SW480 (cell line): Measurements from ENCODE around the gene FGF8.

Experiments
- DNase-seq: peaks from one replicate; pipeline ENCODE4 v3.0.0-alpha.2; 2016; ENCODE audit warnings: low spot score

Gene FGF8

GRCh38 chr10:101768791-101769170 is 7.1 kb downstream of the FGF8 start:
- DNase-seq, result no peak

- DNase-seq, result no peak
Observed at GRCh38 chr10:101767966-101768790, 7.7 kb downstream of the FGF8 start.

GRCh38 chr10:101767600-101767945 is 8.3 kb downstream of the FGF8 start:
- no peak for DNase-seq

- no peak for DNase-seq
Observed at GRCh38 chr10:101766753-101767599, 8.9 kb downstream of the FGF8 start.

- no peak for DNase-seq
Observed at GRCh38 chr10:101766306-101766705, 9.6 kb downstream of the FGF8 start.

GRCh38 chr10:101763141-101763846 is 12.6 kb downstream of the FGF8 start:
- DNase-seq, result no peak

- no peak for DNase-seq
Observed at GRCh38 chr10:101762736-101763135, 13.2 kb downstream of the FGF8 start.

GRCh38 chr10:101761226-101761625 is 14.7 kb downstream of the FGF8 start:
- DNase-seq, result no peak

GRCh38 chr10:101760510-101760909 is 15.4 kb downstream of the FGF8 start:
- no peak for DNase-seq

GRCh38 chr10:101759309-101760247 is 16.3 kb downstream of the FGF8 start:
- DNase-seq, result no peak

- no peak for DNase-seq
Observed at GRCh38 chr10:101758858-101759257, 17.1 kb downstream of the FGF8 start.

GRCh38 chr10:101752241-101752640 is 23.7 kb downstream of the FGF8 start:
- no peak for DNase-seq

GRCh38 chr10:101749047-101750016 is 26.6 kb downstream of the FGF8 start:
- no peak for DNase-seq

GRCh38 chr10:101748496-101748895 is 27.4 kb downstream of the FGF8 start:
- no peak for DNase-seq

- DNase-seq, result no peak
Observed at GRCh38 chr10:101745074-101745696, 30.7 kb downstream of the FGF8 start.

- no peak for DNase-seq
Observed at GRCh38 chr10:101744267-101744666, 31.6 kb downstream of the FGF8 start.

- no peak for DNase-seq
Observed at GRCh38 chr10:101741938-101742337, 34.0 kb downstream of the FGF8 start.

- no peak for DNase-seq
Observed at GRCh38 chr10:101736666-101737065, 39.2 kb downstream of the FGF8 start.

- DNase-seq, result no peak
Observed at GRCh38 chr10:101732096-101732495, 43.8 kb downstream of the FGF8 start.

- DNase-seq, result peak; percentile 8
Observed at GRCh38 chr10:101726115-101726387, 49.9 kb downstream of the FGF8 start.
